Activated B cell treated with CpG ODN at 0.5 μM for 24 hours (primary cell): ENCODE measurements around the gene PROS1. TPM values are rescaled to one million over a fixed set of nuclear protein-coding genes. Genes with fewer than 3 reads are reported as not detected.

ENCODE experiments used
- ATAC-seq: fragments of 200-7000 bp; cut with Tn5 transposase; one replicate; pipeline ENCODE4 v1.10.0; 2021; ENCODE audit warnings: low read depth, mild to moderate bottlenecking, moderate library complexity
- CTCF ChIA-PET: fragments of 350-600 bp; sonication (Branson Sonifier 250); formaldehyde crosslinking; loops from one replicate; lab custom pipeline; 2021; ENCODE audit warnings: antibody characterized with exemption; lab: Charles Lee
- POLR2A ChIA-PET: fragments of 350-600 bp; sonication (Branson Sonifier 250); formaldehyde crosslinking; loops from one replicate; lab custom pipeline; 2021; ENCODE audit warnings: antibody characterized with exemption; lab: Charles Lee
- DNase-seq: peaks from one replicate; pipeline ENCODE4 v3.0.0; 2022
- H3K27ac Mint-ChIP-seq: one replicate; pipeline ENCODE4 v1.8.0; 2020; ENCODE audit warnings: mixed read lengths
- H3K27me3 Mint-ChIP-seq: one replicate; pipeline ENCODE4 v1.8.0; 2021; ENCODE audit warnings: mixed read lengths
- H3K36me3 Mint-ChIP-seq: one replicate; pipeline ENCODE4 v1.8.0; 2021; ENCODE audit warnings: low read depth, mixed read lengths
- H3K4me1 Mint-ChIP-seq: one replicate; pipeline ENCODE4 v1.8.0; 2021; ENCODE audit warnings: mixed read lengths
- H3K4me3 Mint-ChIP-seq: one replicate; pipeline ENCODE4 v1.8.0; 2020; ENCODE audit warnings: mild to moderate bottlenecking, mixed read lengths
- H3K9me3 Mint-ChIP-seq: one replicate; pipeline ENCODE4 v1.8.0; 2020; ENCODE audit warnings: mixed read lengths
- intact Hi-C: fragments of 100-400 bp; cut with micrococcal nuclease; formaldehyde crosslinking; loops from one replicate; pipeline ENCODE4 v1.15.1; 2024
- total RNA-seq: library from RNA; stranded (reverse); gene quantifications from 2 replicates; pipeline ENCODE4 v1.2.3, GENCODE V29; 2022
- TF ChIP-seq, protein P1 (sequence below): fragments of 200-600 bp; IDR thresholded peaks from one replicate; pipeline ENCODE4 v1.8.0; 2022; ENCODE audit warnings: antibody characterized with exemption, mild to moderate bottlenecking

The PROS1 gene
- total RNA-seq, 1 donor from 2014 or later: not detected

DNA sequence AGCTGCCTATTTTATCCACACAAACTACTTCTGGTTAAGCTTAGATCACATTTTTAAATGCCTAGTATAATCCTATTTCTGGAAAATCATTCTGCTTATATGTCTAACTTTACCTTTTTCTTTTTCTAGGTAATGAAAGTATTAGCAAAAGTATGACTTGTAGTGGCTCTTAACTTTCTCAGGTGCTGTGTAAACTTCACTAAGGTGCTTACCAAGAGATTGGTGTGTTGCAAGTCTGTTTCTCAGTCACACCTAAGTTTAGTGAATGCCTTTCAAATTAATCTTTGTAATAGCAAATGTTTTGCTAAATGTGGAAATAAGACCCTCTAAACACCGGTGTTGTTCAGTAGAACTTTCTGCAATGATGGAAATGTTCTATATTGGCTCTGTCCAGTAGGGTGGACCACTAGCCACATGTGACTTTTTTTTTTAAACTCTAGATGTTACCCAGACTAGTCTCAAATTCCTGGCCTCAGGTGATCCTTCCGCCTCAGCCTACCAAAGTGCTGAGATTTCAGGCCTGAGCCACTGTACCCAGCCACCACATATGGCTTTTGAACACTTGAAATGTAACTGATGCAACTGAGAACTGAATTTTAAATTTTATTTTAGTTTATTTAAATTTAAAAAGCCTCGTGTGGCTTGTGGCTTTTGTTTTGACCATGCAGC lies 28.3 kb upstream of the PROS1 start:
- no peaks in the 10 kb centered on the region for H3K27me3 Mint-ChIP-seq
- H3K4me1 Mint-ChIP-seq: peaks cover 4% of the 10 kb centered on the region
- ChIA-PET CTCF (interaction anchor here (2.2 to 3.6 kb wide), 2 partner anchors 67 to 68 kb away, joined by 8 to 29 read pairs; no protein-coding TSS in a partner anchor), POLR2A (interaction anchor here (1.6 kb wide), 1 partner anchor 67 kb away, joined by 3 read pairs; no protein-coding TSS in a partner anchor)
- no peak overlapping the region for H3K27ac Mint-ChIP-seq
- H3K36me3 Mint-ChIP-seq: peaks cover 14% of the 10 kb centered on the region
- DNase-seq (no peak), ATAC-seq (no peak)
- no peaks in the 10 kb centered on the region for H3K9me3 Mint-ChIP-seq
- TF ChIP-seq, protein P1, sequence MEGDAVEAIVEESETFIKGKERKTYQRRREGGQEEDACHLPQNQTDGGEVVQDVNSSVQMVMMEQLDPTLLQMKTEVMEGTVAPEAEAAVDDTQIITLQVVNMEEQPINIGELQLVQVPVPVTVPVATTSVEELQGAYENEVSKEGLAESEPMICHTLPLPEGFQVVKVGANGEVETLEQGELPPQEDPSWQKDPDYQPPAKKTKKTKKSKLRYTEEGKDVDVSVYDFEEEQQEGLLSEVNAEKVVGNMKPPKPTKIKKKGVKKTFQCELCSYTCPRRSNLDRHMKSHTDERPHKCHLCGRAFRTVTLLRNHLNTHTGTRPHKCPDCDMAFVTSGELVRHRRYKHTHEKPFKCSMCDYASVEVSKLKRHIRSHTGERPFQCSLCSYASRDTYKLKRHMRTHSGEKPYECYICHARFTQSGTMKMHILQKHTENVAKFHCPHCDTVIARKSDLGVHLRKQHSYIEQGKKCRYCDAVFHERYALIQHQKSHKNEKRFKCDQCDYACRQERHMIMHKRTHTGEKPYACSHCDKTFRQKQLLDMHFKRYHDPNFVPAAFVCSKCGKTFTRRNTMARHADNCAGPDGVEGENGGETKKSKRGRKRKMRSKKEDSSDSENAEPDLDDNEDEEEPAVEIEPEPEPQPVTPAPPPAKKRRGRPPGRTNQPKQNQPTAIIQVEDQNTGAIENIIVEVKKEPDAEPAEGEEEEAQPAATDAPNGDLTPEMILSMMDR: no peak
- intact Hi-C loops: no loop called here
- no peak overlapping the region for H3K4me3 Mint-ChIP-seq

DNA sequence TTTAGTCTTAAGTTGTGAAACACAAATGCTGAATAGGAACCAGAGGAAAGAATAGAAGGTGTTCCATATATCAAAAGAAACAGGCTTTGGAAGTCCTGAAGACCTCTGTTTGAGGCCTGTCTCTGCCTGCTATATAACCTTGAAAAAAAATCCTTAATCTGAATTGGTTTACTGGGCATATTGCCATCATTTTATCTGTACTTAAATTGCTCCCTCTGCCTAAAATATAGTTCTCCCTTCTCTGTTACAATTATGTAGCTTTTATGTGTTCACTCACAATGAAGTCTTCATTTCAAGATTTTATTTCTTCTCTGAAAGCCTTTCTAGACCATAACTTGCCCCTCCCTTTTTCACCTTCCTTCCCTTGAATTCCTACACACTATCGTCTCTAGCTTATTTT lies 27.5 kb upstream of the PROS1 start:
- POLR2A ChIA-PET: interaction anchor here (1.6 kb wide), 1 partner anchor 68 kb away, joined by 3 read pairs; no protein-coding TSS in a partner anchor

DNA sequence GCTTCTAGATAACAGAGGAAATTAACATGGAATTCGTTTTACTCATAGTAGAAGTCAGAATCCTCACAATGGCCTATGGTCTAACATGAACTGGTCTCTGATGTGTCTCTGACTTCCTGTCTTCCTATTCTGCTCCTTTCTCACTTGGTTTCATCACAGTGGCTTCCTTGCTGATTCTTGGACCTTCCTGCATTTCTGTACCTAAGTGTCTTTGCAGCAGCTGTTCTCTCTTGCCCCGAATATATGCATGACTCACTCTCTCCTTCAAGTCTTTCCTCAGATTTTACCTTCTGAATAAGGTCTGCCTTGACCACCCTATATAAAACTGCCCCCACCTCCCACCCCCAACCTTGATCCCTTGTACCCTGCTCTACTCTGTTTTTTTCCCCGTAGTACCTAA lies 20.4 kb upstream of the PROS1 start:
- Mint-ChIP-seq H3K27ac (no peak overlapping the region), H3K36me3 (peaks cover 15% of the 10 kb centered on the region), H3K9me3 (no peaks in the 10 kb centered on the region), H3K27me3 (no peaks in the 10 kb centered on the region), H3K4me3 (no peak overlapping the region), H3K4me1 (no peaks in the 10 kb centered on the region)
- intact Hi-C loops: no loop called here
- DNase-seq (no peak), ATAC-seq (no peak)
- TF ChIP-seq, protein P1: no peak
- ChIA-PET POLR2A (no interaction called here), CTCF (no interaction called here)

More for the DNA sequence above, 27.5 kb upstream of the PROS1 start:
- Mint-ChIP-seq H3K27ac (no peak overlapping the region), H3K4me1 (peaks cover 4% of the 10 kb centered on the region), H3K27me3 (no peaks in the 10 kb centered on the region), H3K9me3 (no peaks in the 10 kb centered on the region), H3K4me3 (no peak overlapping the region), H3K36me3 (peaks cover 18% of the 10 kb centered on the region)
- no peak for DNase-seq
- ATAC-seq: no peak
- TF ChIP-seq, protein P1: no peak
- CTCF ChIA-PET: interaction anchor here (2.2 kb wide), 1 partner anchor 68 kb away, joined by 8 read pairs; no protein-coding TSS in a partner anchor
- intact Hi-C loops: no loop called here

DNA sequence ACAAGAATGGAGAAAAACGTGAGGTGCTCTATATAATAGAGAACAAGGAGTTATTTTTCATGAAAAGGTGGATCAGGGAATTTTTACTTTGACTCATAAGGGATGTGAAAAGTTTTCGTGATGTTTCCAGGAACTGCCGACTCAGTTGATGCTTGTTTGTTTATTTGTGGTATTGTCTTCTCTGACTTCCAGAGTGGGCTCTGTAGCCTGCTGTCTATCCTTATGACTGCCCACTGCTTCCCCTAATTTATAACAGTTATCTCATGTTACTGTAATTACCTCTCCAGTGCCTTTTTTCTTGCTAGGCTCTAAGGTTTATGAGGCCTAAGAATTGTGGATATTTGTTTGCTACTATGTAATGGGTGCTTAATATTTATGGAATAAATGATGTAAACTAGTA lies 18.5 kb upstream of the PROS1 start:
- no peaks in the 10 kb centered on the region for H3K9me3 Mint-ChIP-seq
- H3K27me3 Mint-ChIP-seq: no peaks in the 10 kb centered on the region
- intact Hi-C loops: no loop called here
- no peak for ATAC-seq
- ChIA-PET POLR2A (no interaction called here), CTCF (no interaction called here)
- peaks cover 7% of the 10 kb centered on the region for H3K36me3 Mint-ChIP-seq
- no peaks in the 10 kb centered on the region for H3K4me1 Mint-ChIP-seq
- H3K27ac Mint-ChIP-seq: no peak overlapping the region
- DNase-seq: no peak
- no peak overlapping the region for H3K4me3 Mint-ChIP-seq
- TF ChIP-seq, protein P1: no peak

DNA sequence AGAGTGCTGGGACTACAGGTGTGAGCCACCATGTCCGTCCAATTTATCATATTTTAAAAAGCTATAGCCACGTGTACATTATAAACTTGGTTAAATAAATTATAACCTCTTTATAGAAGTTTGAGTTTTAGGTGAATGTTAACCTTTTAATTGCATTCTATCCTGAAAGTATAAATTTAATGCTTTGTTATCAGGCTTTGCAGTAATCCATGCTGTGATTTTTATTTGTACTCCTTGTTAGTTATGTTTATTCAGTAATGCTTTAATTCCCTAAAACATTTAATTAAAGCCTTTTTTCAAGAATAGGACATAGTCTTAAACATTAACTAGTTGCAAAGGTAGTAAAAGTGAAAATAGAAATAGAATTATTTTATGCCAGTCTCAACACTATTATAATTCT lies 17.9 kb upstream of the PROS1 start:
- POLR2A ChIA-PET: no interaction called here
- no peaks in the 10 kb centered on the region for H3K4me1 Mint-ChIP-seq
- no peaks in the 10 kb centered on the region for H3K9me3 Mint-ChIP-seq
- CTCF ChIA-PET: no interaction called here
- ATAC-seq (no peak), DNase-seq (no peak)
- no peak overlapping the region for H3K27ac Mint-ChIP-seq
- intact Hi-C loops: no loop called here
- no peaks in the 10 kb centered on the region for H3K27me3 Mint-ChIP-seq
- H3K4me3 Mint-ChIP-seq: no peak overlapping the region
- TF ChIP-seq, protein P1: no peak
- peaks cover 1% of the 10 kb centered on the region for H3K36me3 Mint-ChIP-seq
